H1 (cell line): ENCODE measurements around the gene CGREF1. TPM values are rescaled to one million over a fixed set of nuclear protein-coding genes. Genes with fewer than 3 reads are reported as not detected.

Source experiments
- RXRA ChIP-seq: IDR thresholded peaks from 2 replicates; pipeline ENCODE4 v1.6.1; 2011; ENCODE audit warnings: low read depth, mild to moderate bottlenecking, low read length, moderate library complexity; ENCODE audit not compliant: insufficient read depth
- polyA plus RNA-seq, 7 experiments: library from polyadenylated mRNA; depleted of rRNA in 3 of 7; stranded (reverse) in 5 of 7; unstranded in 2 of 7; fragments of >200 nt in 5 of 7; fragments of 200-250 nt in 2 of 7; gene quantifications; 1 replicate in 5 of 7; 2 replicates in 1 of 7; 4 replicates in 1 of 7; pipeline versions ENCODE4 v1.2.1 to v1.2.3, GENCODE V29; 2011 to 2013; ENCODE audit warnings: missing spikeins in 2 of 7, mixed read lengths in 2 of 7
- total RNA-seq: library from RNA; stranded (reverse); fragmentation: NEBNext Ultra II Directional; extraction: Animal tissue kit (Norgen Biotek cat#: 25700); gene quantifications from 2 replicates; pipeline ENCODE4 v1.2.1, GENCODE V29; 2021

Gene CGREF1
- total and polyA plus RNA-seq, 2 of the 8 experiments (the other 6 are each of a cell fraction or from before 2014, with no cell fraction given) = 2.5 to 3.4 TPM

- TF ChIP-seq RXRA = no peak
Measured at GRCh38 chr2:27057184-27057583, 61.7 kb downstream of the CGREF1 start (continued).
